ENCODE results near the gene ATXN10.
"Not testable (repeated sequence)": the region's sequence is repeated elsewhere in the genome, so short reads cannot be mapped to it uniquely, and the experiment has no call there.

ATXN10 gene

GRCh38 chr22:45676024-45676423 lies 4.4 kb downstream of the ATXN10 start:
- DNase-seq, result no peak

GRCh38 chr22:45677063-45677462 lies 5.4 kb downstream of the ATXN10 start:
- no peak for DNase-seq

- peak in 10 of 58 donors; percentile 1 to 26 (median 12) for DNase-seq
Observed at GRCh38 chr22:45678961-45679912, 7.6 kb downstream of the ATXN10 start.

- no peak for DNase-seq
Observed at GRCh38 chr22:45680932-45681700, 9.5 kb downstream of the ATXN10 start.

GRCh38 chr22:45682064-45682463 lies 10.4 kb downstream of the ATXN10 start:
- DNase-seq, result no peak

GRCh38 chr22:45682773-45683172 lies 11.1 kb downstream of the ATXN10 start:
- DNase-seq, result not testable (repeated sequence)

- DNase-seq, result no peak
Observed at GRCh38 chr22:45683248-45683647, 11.6 kb downstream of the ATXN10 start.

GRCh38 chr22:45683680-45684079 lies 12.0 kb downstream of the ATXN10 start:
- no peak for DNase-seq

- DNase-seq, result no peak
Observed at GRCh38 chr22:45684169-45684568, 12.5 kb downstream of the ATXN10 start.

- no peak for DNase-seq
Observed at GRCh38 chr22:45684752-45685574, 13.3 kb downstream of the ATXN10 start.

- no peak for DNase-seq
Observed at GRCh38 chr22:45686004-45686403, 14.4 kb downstream of the ATXN10 start.

GRCh38 chr22:45686836-45687235 lies 15.2 kb downstream of the ATXN10 start:
- no peak for DNase-seq

- no peak for DNase-seq
Observed at GRCh38 chr22:45688600-45689080, 17.0 kb downstream of the ATXN10 start.

GRCh38 chr22:45689211-45689610 lies 17.6 kb downstream of the ATXN10 start:
- DNase-seq, result no peak

GRCh38 chr22:45690008-45690407 lies 18.4 kb downstream of the ATXN10 start:
- DNase-seq, result no peak

GRCh38 chr22:45692549-45692948 lies 20.9 kb downstream of the ATXN10 start:
- no peak for DNase-seq

- DNase-seq, result no peak
Observed at GRCh38 chr22:45693835-45694234, 22.2 kb downstream of the ATXN10 start.

- no peak for DNase-seq
Observed at GRCh38 chr22:45696227-45696626, 24.6 kb downstream of the ATXN10 start.

- no peak for DNase-seq
Observed at GRCh38 chr22:45698094-45698493, 26.5 kb downstream of the ATXN10 start.

- no peak for DNase-seq
Observed at GRCh38 chr22:45702981-45703380, 31.3 kb downstream of the ATXN10 start.

GRCh38 chr22:45703758-45704157 lies 32.1 kb downstream of the ATXN10 start:
- DNase-seq, result no peak
